ENCODE measurements around the gene C18orf63.

- no peak for TF ChIP-seq EZH2 (IDR thresholded peaks at IDR 0.05)
- no peak for TF ChIP-seq POLR2AphosphoS5 (IDR thresholded peaks at IDR 0.05; ENCODE audit: borderline replicate concordance, low read depth, low read length)
- no peak for TF ChIP-seq FOXP2 (optimal IDR thresholded peaks at IDR 0.05; ENCODE audit: control extremely low read depth, extremely low read length, insufficient read depth)
Observed at GRCh38 chr18:74275736-74276135, 39.9 kb upstream of the C18orf63 start.

Measured in SK-N-MC (cell line).